ENCODE results near the gene POR. TPM values are rescaled to one million over a fixed set of nuclear protein-coding genes. Genes with fewer than 3 reads are reported as not detected.

POR gene
- total and polyA plus RNA-seq, 2 donors (not counting 1 experiment from before 2014, with no cell fraction given): 68.4 to 78.4 TPM

GRCh38 chr7:75891815-75892411, 23.0 kb upstream of the POR start:
- Histone ChIP-seq H3K4me3 (ENCODE audit: control extremely low read depth in 1 of 5, extremely low read depth in 1 of 5, insufficient read depth in 1 of 5, low read depth in 2 of 5, low read length in 4 of 5) (no peak overlapping the region), H4K20me1 (ENCODE audit: control insufficient read depth, insufficient read depth, low read length, poor library complexity, severe bottlenecking) (no peaks in the 10 kb centered on the region), H3K4me2 (replicated peaks; ENCODE audit: low read depth, low read length, poor library complexity, severe bottlenecking) (no peak overlapping the region), H3K36me3 (replicated peaks in 1 of 2; ENCODE audit: control extremely low read depth in 1 of 2, control insufficient read depth in 1 of 2, extremely low read depth in 1 of 2, insufficient read depth in 2 of 2, low read length in 1 of 2) (peaks cover 0 to 17% of the 10 kb centered on the region in 2 experiments), H3K9me3 (ENCODE audit: control extremely low read depth in 1 of 3, control insufficient read depth in 2 of 3, insufficient read depth in 1 of 3, low read length in 2 of 3) (no peaks in the 10 kb centered on the region), H3K4me1 (ENCODE audit: control insufficient read depth in 2 of 2, insufficient read depth in 2 of 2, low read length in 2 of 2) (no peaks in the 10 kb centered on the region), H3K27me3 (replicated peaks in 1 of 4; ENCODE audit: control extremely low read depth in 1 of 4, control insufficient read depth in 3 of 4, insufficient read depth in 4 of 4, low read length in 3 of 4) (no peaks in the 10 kb centered on the region), H3K9ac (ENCODE audit: low read length) (no peak overlapping the region), H3K27ac (ENCODE audit: low read length in 2 of 2) (no peak overlapping the region), H2AFZ (ENCODE audit: insufficient read depth, low read depth, low read length, poor library complexity, severe bottlenecking) (no peak overlapping the region), H3K79me2 (ENCODE audit: control insufficient read depth, insufficient read depth, low read length) (no peaks in the 10 kb centered on the region)
- DNase-seq: no peak
- CTCF ChIA-PET: interaction anchor here (0.7 kb wide), 1 partner anchor 11 kb away, joined by 3 read pairs; no protein-coding TSS in a partner anchor
- 94% methylated on average over 7 of the region's 7 CpGs for WGBS (ENCODE audit: insufficient coverage)
- H3K4me3 Mint-ChIP-seq: no peak overlapping the region
- no peak overlapping the region for H3K27ac Mint-ChIP-seq
- H3K27me3 Mint-ChIP-seq: no peaks in the 10 kb centered on the region
- TF ChIP-seq EZH2 (IDR thresholded peaks at IDR 0.05; ENCODE audit: borderline replicate concordance, insufficient read depth, low read depth, low read length, poor library complexity, severe bottlenecking) (no peak), CTCF (IDR thresholded peaks at IDR 0.05) (no peak)
- intact Hi-C loops (cut with micrococcal nuclease): no loop called here
- H3K4me1 Mint-ChIP-seq: no peaks in the 10 kb centered on the region
- POLR2A ChIA-PET: no interaction called here
- ATAC-seq (ENCODE audit: low read depth): no peak
- H3K9me3 Mint-ChIP-seq (ENCODE audit: insufficient read depth): no peaks in the 10 kb centered on the region

GRCh38 chr7:75892634-75893272, 22.2 kb upstream of the POR start:
- Histone ChIP-seq H3K9ac (ENCODE audit: low read length) (no peak overlapping the region), H3K9me3 (ENCODE audit: control extremely low read depth in 1 of 3, control insufficient read depth in 2 of 3, insufficient read depth in 1 of 3, low read length in 2 of 3) (no peaks in the 10 kb centered on the region), H3K4me2 (replicated peaks; ENCODE audit: low read depth, low read length, poor library complexity, severe bottlenecking) (no peak overlapping the region), H3K36me3 (replicated peaks in 1 of 2; ENCODE audit: control extremely low read depth in 1 of 2, control insufficient read depth in 1 of 2, extremely low read depth in 1 of 2, insufficient read depth in 2 of 2, low read length in 1 of 2) (peaks cover 0 to 13% of the 10 kb centered on the region in 2 experiments), H3K27me3 (replicated peaks in 1 of 4; ENCODE audit: control extremely low read depth in 1 of 4, control insufficient read depth in 3 of 4, insufficient read depth in 4 of 4, low read length in 3 of 4) (no peaks in the 10 kb centered on the region), H3K27ac (ENCODE audit: low read length in 2 of 2) (no peak overlapping the region), H3K4me3 (ENCODE audit: control extremely low read depth in 1 of 5, extremely low read depth in 1 of 5, insufficient read depth in 1 of 5, low read depth in 2 of 5, low read length in 4 of 5) (no peak overlapping the region), H3K4me1 (ENCODE audit: control insufficient read depth in 2 of 2, insufficient read depth in 2 of 2, low read length in 2 of 2) (no peaks in the 10 kb centered on the region), H2AFZ (ENCODE audit: insufficient read depth, low read depth, low read length, poor library complexity, severe bottlenecking) (no peak overlapping the region), H3K79me2 (ENCODE audit: control insufficient read depth, insufficient read depth, low read length) (no peaks in the 10 kb centered on the region), H4K20me1 (ENCODE audit: control insufficient read depth, insufficient read depth, low read length, poor library complexity, severe bottlenecking) (no peaks in the 10 kb centered on the region)
- ATAC-seq (ENCODE audit: low read depth): no peak
- H3K9me3 Mint-ChIP-seq (ENCODE audit: insufficient read depth): no peaks in the 10 kb centered on the region
- H3K4me3 Mint-ChIP-seq: no peak overlapping the region
- H3K4me1 Mint-ChIP-seq: no peaks in the 10 kb centered on the region
- no peak overlapping the region for H3K27ac Mint-ChIP-seq
- WGBS (ENCODE audit: insufficient coverage): 89% methylated on average over 15 of the region's 15 CpGs
- TF ChIP-seq CTCF (IDR thresholded peaks at IDR 0.05): no peak
- no peak for TF ChIP-seq EZH2 (IDR thresholded peaks at IDR 0.05; ENCODE audit: borderline replicate concordance, insufficient read depth, low read depth, low read length, poor library complexity, severe bottlenecking)
- ChIA-PET POLR2A (interaction anchor here (0.6 kb wide), 1 partner anchor 14 kb away, joined by 7 read pairs; the partner anchor contains the start of gene RHBDD2), CTCF (interaction anchor here (0.6 kb wide), 1 partner anchor 21 kb away, joined by 3 read pairs; no protein-coding TSS in a partner anchor)
- no peak for DNase-seq
- H3K27me3 Mint-ChIP-seq: no peaks in the 10 kb centered on the region
- intact Hi-C loops (cut with micrococcal nuclease): no loop called here
